H1 (cell line): ENCODE results near the gene STK36. TPM values are rescaled to one million over a fixed set of nuclear protein-coding genes. Genes with fewer than 3 reads are reported as not detected.

Source experiments
- CTCF ChIA-PET: fragments of 300-600 bp; sonication (Branson Sonifier 250); formaldehyde crosslinking; loops from one replicate; lab custom pipeline; 2021; ENCODE audit not compliant: partially characterized antibody; lab: Charles Lee
- POLR2A ChIA-PET: fragments of 300-600 bp; sonication (Branson Sonifier 250); formaldehyde crosslinking; loops from one replicate; lab custom pipeline; 2021; ENCODE audit warnings: inconsistent platforms; ENCODE audit not compliant: partially characterized antibody; lab: Charles Lee
- DNase-seq, 2 experiments: peaks; one replicate each; pipeline versions ENCODE4 v3.0.0 to v3.0.0-alpha.2; 2010 to 2022; ENCODE audit warnings: low spot score in 2 of 2, low read depth in 1 of 2, mixed read lengths in 1 of 2
- FAIRE-seq: peaks from 2 replicates; lab custom pipeline; 2011; peaks lifted over from hg19 to GRCh38; lab: Jason Lieb, UNC
- H2AFZ ChIP-seq: 2 replicates; pipeline ENCODE4 v1.8.1; 2012; ENCODE audit warnings: low read length, inconsistent platforms
- H2AK5ac ChIP-seq: 2 replicates; pipeline ENCODE4 v1.6.1; 2013; ENCODE audit warnings: low read depth, low read length
- H2BK120ac ChIP-seq: replicated peaks from 2 replicates; pipeline ENCODE3; 2013; ENCODE audit warnings: low read depth, low read length, inconsistent platforms
- H2BK12ac ChIP-seq: 2 replicates; pipeline ENCODE4 v1.6.1; 2013; ENCODE audit warnings: low read depth, low read length
- H2BK15ac ChIP-seq: 2 replicates; pipeline ENCODE4 v1.6.1; 2013; ENCODE audit warnings: low read length
- H2BK20ac ChIP-seq: 2 replicates; pipeline ENCODE4 v1.6.1; 2013; ENCODE audit warnings: low read length
- H2BK5ac ChIP-seq: 2 replicates; pipeline ENCODE4 v1.6.1; 2013; ENCODE audit warnings: low read depth, low read length
- H3K14ac ChIP-seq: 2 replicates; pipeline ENCODE4 v1.6.1; 2013; ENCODE audit warnings: inconsistent platforms; ENCODE audit not compliant: insufficient read length
- H3K18ac ChIP-seq: 2 replicates; pipeline ENCODE4 v1.6.1; 2013; ENCODE audit warnings: low read length; ENCODE audit errors: extremely low read depth
- H3K23ac ChIP-seq: 2 replicates; pipeline ENCODE4 v1.6.1; 2013; ENCODE audit warnings: inconsistent platforms; ENCODE audit not compliant: insufficient read length
- H3K23me2 ChIP-seq: 2 replicates; pipeline ENCODE4 v1.6.1; 2013; ENCODE audit warnings: low read depth, low read length
- H3K27ac ChIP-seq: 2 replicates; pipeline ENCODE4 v1.6.1; 2011; ENCODE audit warnings: low read depth, low read length, inconsistent platforms
- H3K27me3 ChIP-seq, 4 experiments: replicated peaks in 1 of 4; 1 replicate in 1 of 4; 2 replicates in 3 of 4; pipeline versions ENCODE4 v1.6.1 to v1.8.1; 2011 to 2013; ENCODE audit warnings: low read length in 3 of 4, mild to moderate bottlenecking in 3 of 4, inconsistent platforms in 2 of 4, mixed read lengths in 2 of 4, moderate library complexity in 1 of 4; ENCODE audit not compliant: control insufficient read depth in 3 of 4, insufficient read depth in 3 of 4; ENCODE audit errors: extremely low read depth in 1 of 4
- H3K36me3 ChIP-seq, 4 experiments: 2 replicates each; pipeline versions ENCODE4 v1.6.1 to v1.8.1; 2011 to 2013; ENCODE audit warnings: mild to moderate bottlenecking in 4 of 4, low read length in 3 of 4, moderate library complexity in 2 of 4, control low read depth in 1 of 4, inconsistent platforms in 1 of 4; ENCODE audit not compliant: insufficient read depth in 4 of 4, control insufficient read depth in 2 of 4
- H3K4ac ChIP-seq: replicated peaks from 2 replicates; pipeline ENCODE3; 2013; ENCODE audit warnings: low read length, low read depth, mixed read lengths, inconsistent platforms; ENCODE audit not compliant: insufficient read length
- H3K4me1 ChIP-seq, 4 experiments: replicated peaks in 1 of 4; 1 replicate in 1 of 4; 2 replicates in 3 of 4; pipeline versions ENCODE4 v1.6.1 to v1.8.1; 2011 to 2013; ENCODE audit warnings: low read length in 3 of 4, inconsistent platforms in 2 of 4, mixed read lengths in 1 of 4; ENCODE audit not compliant: insufficient read depth in 4 of 4, control insufficient read depth in 3 of 4
- H3K4me2 ChIP-seq, 2 experiments: 2 replicates each; pipeline versions ENCODE4 v1.6.1 to v1.8.1; 2011 to 2013; ENCODE audit warnings: low read depth in 2 of 2, low read length in 2 of 2, control low read depth in 1 of 2, inconsistent platforms in 1 of 2, mild to moderate bottlenecking in 1 of 2; ENCODE audit not compliant: insufficient read depth in 1 of 2
- H3K4me3 ChIP-seq, 4 experiments: fragments of 200-600, 300-600 bp in 1 of 4; sonication (generic), shearing (Covaris generic), sonication (Bioruptor Twin) in 1 of 4; 2 replicates each; pipeline versions ENCODE4 v1.5.1 to v1.8.1; 2011 to 2016; ENCODE audit warnings: low read length in 4 of 4, low read depth in 3 of 4, control low read depth in 2 of 4, inconsistent platforms in 2 of 4, mild to moderate bottlenecking in 2 of 4, mixed read lengths in 1 of 4, moderate library complexity in 1 of 4; ENCODE audit not compliant: insufficient read depth in 2 of 4; ENCODE audit errors: extremely low read depth in 1 of 4
- H3K56ac ChIP-seq: replicated peaks from 2 replicates; pipeline ENCODE3; 2013; ENCODE audit warnings: low read depth, mild to moderate bottlenecking, mixed read lengths, low read length, inconsistent platforms; ENCODE audit not compliant: insufficient read length
- H3K79me1 ChIP-seq: 2 replicates; pipeline ENCODE4 v1.6.1; 2013; ENCODE audit warnings: low read depth, low read length, control low read depth
- H3K79me2 ChIP-seq, 2 experiments: 2 replicates each; pipeline versions ENCODE4 v1.6.1 to v1.8.1; 2012 to 2013; ENCODE audit warnings: low read length in 2 of 2, mild to moderate bottlenecking in 2 of 2, inconsistent platforms in 1 of 2; ENCODE audit not compliant: insufficient read depth in 2 of 2, control insufficient read depth in 1 of 2
- H3K9ac ChIP-seq, 4 experiments: replicated peaks in 1 of 4; 1 replicate in 1 of 4; 2 replicates in 3 of 4; pipeline versions ENCODE4 v1.6.1 to v1.8.1; 2011 to 2013; ENCODE audit warnings: low read depth in 3 of 4, low read length in 3 of 4, control low read depth in 2 of 4, mild to moderate bottlenecking in 2 of 4, moderate library complexity in 2 of 4, inconsistent platforms in 1 of 4; ENCODE audit errors: extremely low read depth in 1 of 4
- H3K9me3 ChIP-seq, 2 experiments: 2 replicates each; pipeline versions ENCODE4 v1.6.1 to v1.8.1; 2012 to 2013; ENCODE audit warnings: mild to moderate bottlenecking in 2 of 2, moderate library complexity in 2 of 2, control low read depth in 1 of 2, inconsistent platforms in 1 of 2, low read depth in 1 of 2, low read length in 1 of 2, mixed read lengths in 1 of 2; ENCODE audit not compliant: insufficient read depth in 2 of 2
- H4K20me1 ChIP-seq, 2 experiments: replicated peaks in 1 of 2; 2 replicates each; pipeline versions ENCODE3 to v1.8.1; 2011 to 2013; ENCODE audit warnings: inconsistent platforms in 2 of 2, low read length in 2 of 2, mild to moderate bottlenecking in 1 of 2; ENCODE audit not compliant: insufficient read depth in 2 of 2, control insufficient read depth in 1 of 2
- H4K5ac ChIP-seq: 2 replicates; pipeline ENCODE4 v1.6.1; 2013; ENCODE audit warnings: low read length, low read depth, mixed read lengths, inconsistent platforms; ENCODE audit not compliant: insufficient read length
- H4K8ac ChIP-seq: 2 replicates; pipeline ENCODE4 v1.8.0; 2013; ENCODE audit warnings: mild to moderate bottlenecking, moderate library complexity, low read length, inconsistent platforms; ENCODE audit not compliant: insufficient read depth; ENCODE audit errors: extremely low read depth
- H4K91ac ChIP-seq: replicated peaks from 2 replicates; pipeline ENCODE3; 2013; ENCODE audit warnings: low read length, mixed read lengths, inconsistent platforms; ENCODE audit not compliant: insufficient read length
- CHD1 ChIP-seq: IDR thresholded peaks from 2 replicates; pipeline ENCODE4 v1.6.1; 2012; ENCODE audit warnings: low read depth, low read length, improper control_type of control experiment
- WGBS, 2 experiments: shearing (Covaris generic) in 1 of 2; methylation state at CpG; one replicate each; pipeline versions ENCODE4 v1.1.6 to v1.1.7; 2013 to 2015; ENCODE audit warnings: low lambda C conversion rate in 2 of 2, mixed read lengths in 2 of 2, inconsistent platforms in 1 of 2, low coverage in 1 of 2, missing lambda C conversion rate in 1 of 2; ENCODE audit not compliant: insufficient replicate concordance in 2 of 2, insufficient coverage in 1 of 2, insufficient read length in 1 of 2; ENCODE audit errors: extremely low coverage in 1 of 2, missing lambda C conversion rate in 1 of 2; 5-methylcytosine and 5-hydroxymethylcytosine counted together
- polyA plus RNA-seq, 7 experiments: library from polyadenylated mRNA; depleted of rRNA in 3 of 7; stranded (reverse) in 5 of 7; unstranded in 2 of 7; fragments of >200 nt in 5 of 7; fragments of 200-250 nt in 2 of 7; gene quantifications; 1 replicate in 5 of 7; 2 replicates in 1 of 7; 4 replicates in 1 of 7; pipeline versions ENCODE4 v1.2.1 to v1.2.3, GENCODE V29; 2011 to 2013; ENCODE audit warnings: missing spikeins in 2 of 7, mixed read lengths in 2 of 7
- total RNA-seq: library from RNA; stranded (reverse); fragmentation: NEBNext Ultra II Directional; extraction: Animal tissue kit (Norgen Biotek cat#: 25700); gene quantifications from 2 replicates; pipeline ENCODE4 v1.2.1, GENCODE V29; 2021

Gene STK36
- total and polyA plus RNA-seq, 2 of the 8 experiments (the other 6 are each of a cell fraction or from before 2014, with no cell fraction given): 41.4 to 57.6 TPM

DNA sequence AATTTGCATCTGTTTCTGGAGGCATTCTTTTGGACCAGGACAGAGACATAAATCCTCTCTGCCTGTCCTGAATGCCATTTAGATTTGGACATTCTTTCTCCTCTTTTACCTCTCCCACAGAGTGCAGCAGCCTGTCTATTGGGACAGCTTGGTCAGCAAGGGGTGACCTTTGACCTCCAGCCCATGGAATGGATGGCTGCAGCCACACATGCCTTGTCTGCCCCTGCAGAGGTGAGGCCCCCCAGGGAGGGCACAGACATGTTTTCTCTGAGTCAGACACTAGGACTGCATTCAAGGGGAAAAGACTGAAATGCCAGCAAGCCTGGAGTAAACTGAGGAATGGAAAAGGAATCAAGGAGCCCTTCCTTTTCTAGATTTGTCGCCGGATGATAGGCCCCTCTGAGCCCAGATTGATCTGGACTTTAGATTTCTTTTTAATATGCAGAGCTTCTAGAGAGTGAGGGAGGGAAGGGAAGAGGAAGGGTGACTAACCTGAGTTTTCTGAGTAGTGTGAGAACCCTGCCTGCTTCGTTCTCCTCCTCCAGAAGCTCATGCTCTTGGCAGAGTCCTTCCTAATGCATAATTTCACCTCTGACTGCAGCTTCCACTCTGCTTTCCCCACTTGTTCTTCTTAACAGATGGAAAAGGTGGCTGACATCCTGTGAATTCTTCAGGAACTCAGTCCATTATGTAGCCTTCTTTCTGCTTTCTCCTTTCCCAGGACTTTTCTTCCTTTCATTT is 22.7 kb downstream of the STK36 start:
- no peak for DNase-seq
- TF ChIP-seq CHD1: no peak

More for the DNA sequence above, 22.7 kb downstream of the STK36 start:
- H2AFZ ChIP-seq: no peak overlapping the region
- H3K79me2 ChIP-seq: no peaks in the 10 kb centered on the region
- H3K9me3 ChIP-seq: no peaks in the 10 kb centered on the region
- no peak overlapping the region for H2BK20ac ChIP-seq
- H2BK12ac ChIP-seq: no peak overlapping the region
- no peaks in the 10 kb centered on the region for H3K27me3 ChIP-seq
- H4K20me1 ChIP-seq: peaks cover 0 to 2% of the 10 kb centered on the region in 2 experiments
- no peak overlapping the region for H3K9ac ChIP-seq
- no peak overlapping the region for H3K4ac ChIP-seq
- H3K36me3 ChIP-seq: peaks cover 2 to 32% (median 15%) of the 10 kb centered on the region in 4 experiments; a peak in 7 of 8 replicates
- H2AK5ac ChIP-seq: no peak overlapping the region
- no peak overlapping the region for H4K8ac ChIP-seq
- no peaks in the 10 kb centered on the region for H3K79me1 ChIP-seq
- no peak overlapping the region for H3K4me3 ChIP-seq
- H2BK15ac ChIP-seq: no peak overlapping the region
- FAIRE-seq: no peak
- no peak overlapping the region for H3K56ac ChIP-seq
- H2BK120ac ChIP-seq: no peak overlapping the region
- H4K91ac ChIP-seq: no peak overlapping the region
- H3K27ac ChIP-seq: no peak overlapping the region
- 100% methylated on average over 3 of the region's 3 CpGs; no CpG with 5 or more reads in 1 of the 2 experiments for WGBS, 2 experiments
- H2BK5ac ChIP-seq: no peak overlapping the region
- H3K14ac ChIP-seq: no peak overlapping the region
- ChIA-PET CTCF (interaction anchor here (0.6 to 2.6 kb wide), 4 partner anchors 10 to 178 kb away, joined by 3 to 9 read pairs (median 4); no protein-coding TSS in a partner anchor), POLR2A (interaction anchor here (0.6 kb wide), 1 partner anchor 259 kb away, joined by 3 read pairs; no protein-coding TSS in a partner anchor)
- no peaks in the 10 kb centered on the region; the same call in 1 of the 2 replicates for H3K23me2 ChIP-seq
- no peak overlapping the region for H3K18ac ChIP-seq
- H4K5ac ChIP-seq: no peak overlapping the region
- H3K4me1 ChIP-seq: no peaks in the 10 kb centered on the region
- no peak overlapping the region for H3K4me2 ChIP-seq
- no peak overlapping the region for H3K23ac ChIP-seq
